ENCODE measurements around the gene SUPT4H1. TPM values are rescaled to one million over a fixed set of nuclear protein-coding genes. Genes with fewer than 3 reads are reported as not detected.
A peak's percentile ranks its signal among the peaks of the same experiment; 100 is the strongest.
"Not testable (repeated sequence)": the region's sequence is repeated elsewhere in the genome, so short reads cannot be mapped to it uniquely, and the experiment has no call there.

The SUPT4H1 gene
- 67.3 TPM for total RNA-seq

- peak; percentile 86 to 97 (median 95) for DNase-seq (ENCODE audit: low read depth in 2 of 3, low spot score in 2 of 3)
Observed at GRCh38 chr17:58351831-58352595, at the start of gene SUPT4H1. Gene SUPT4H1 (minus strand): TSS chr17:58352201. CDS start chr17:58352135, 66 bp downstream.

- DNase-seq (ENCODE audit: low read depth in 2 of 3, low spot score in 2 of 3), result no peak
Observed at GRCh38 chr17:58401287-58401686, 49.3 kb upstream of the SUPT4H1 start.

- DNase-seq (ENCODE audit: low read depth in 2 of 3, low spot score in 2 of 3), result no peak
Observed at GRCh38 chr17:58400826-58401225, 48.8 kb upstream of the SUPT4H1 start.

- no peak for DNase-seq (ENCODE audit: low read depth in 2 of 3, low spot score in 2 of 3)
Observed at GRCh38 chr17:58399974-58400373, 48.0 kb upstream of the SUPT4H1 start.

- no peak for DNase-seq (ENCODE audit: low read depth in 2 of 3, low spot score in 2 of 3)
Observed at GRCh38 chr17:58398574-58399266, 46.7 kb upstream of the SUPT4H1 start.

- not testable (repeated sequence) for DNase-seq (ENCODE audit: low read depth in 2 of 3, low spot score in 2 of 3)
Observed at GRCh38 chr17:58397421-58397820, 45.4 kb upstream of the SUPT4H1 start.

- no peak for DNase-seq (ENCODE audit: low read depth in 2 of 3, low spot score in 2 of 3)
Observed at GRCh38 chr17:58396173-58396572, 44.2 kb upstream of the SUPT4H1 start.

GRCh38 chr17:58394534-58395223 is 42.7 kb upstream of the SUPT4H1 start:
- DNase-seq (ENCODE audit: low read depth in 2 of 3, low spot score in 2 of 3), result no peak

- DNase-seq (ENCODE audit: low read depth in 2 of 3, low spot score in 2 of 3), result no peak
Observed at GRCh38 chr17:58391302-58391984, 39.4 kb upstream of the SUPT4H1 start.

GRCh38 chr17:58390884-58391283 is 38.9 kb upstream of the SUPT4H1 start:
- DNase-seq (ENCODE audit: low read depth in 2 of 3, low spot score in 2 of 3), result no peak

- DNase-seq (ENCODE audit: low read depth in 2 of 3, low spot score in 2 of 3), result no peak
Observed at GRCh38 chr17:58388302-58389190, 36.5 kb upstream of the SUPT4H1 start.

- DNase-seq (ENCODE audit: low read depth in 2 of 3, low spot score in 2 of 3), result no peak
Observed at GRCh38 chr17:58387834-58388233, 35.8 kb upstream of the SUPT4H1 start.

- no peak for DNase-seq (ENCODE audit: low read depth in 2 of 3, low spot score in 2 of 3)
Observed at GRCh38 chr17:58386708-58387107, 34.7 kb upstream of the SUPT4H1 start.

- DNase-seq (ENCODE audit: low read depth in 2 of 3, low spot score in 2 of 3), result no peak
Observed at GRCh38 chr17:58385359-58385899, 33.4 kb upstream of the SUPT4H1 start.

- DNase-seq (ENCODE audit: low read depth in 2 of 3, low spot score in 2 of 3), result no peak
Observed at GRCh38 chr17:58384897-58385296, 32.9 kb upstream of the SUPT4H1 start.

- no peak for DNase-seq (ENCODE audit: low read depth in 2 of 3, low spot score in 2 of 3)
Observed at GRCh38 chr17:58383892-58384462, 32.0 kb upstream of the SUPT4H1 start.

GRCh38 chr17:58382872-58383242 is 30.9 kb upstream of the SUPT4H1 start:
- DNase-seq (ENCODE audit: low read depth in 2 of 3, low spot score in 2 of 3), result no peak

GRCh38 chr17:58382108-58382871 is 30.3 kb upstream of the SUPT4H1 start:
- DNase-seq (ENCODE audit: low read depth in 2 of 3, low spot score in 2 of 3), result no peak

All from hematopoietic multipotent progenitor cell (in vitro differentiated cells).